HCT116 (cell line): Measurements from ENCODE around the gene CIROP. TPM values are rescaled to one million over a fixed set of nuclear protein-coding genes. Genes with fewer than 3 reads are reported as not detected.

Experiments
- ATAC-seq: fragments of 200-7000 bp; cut with Tn5 transposase; 2 replicates; pipeline ENCODE4 v1.9.1; 2020; ENCODE audit warnings: mild to moderate bottlenecking, moderate library complexity
- BruUV-seq: library from RNA; stranded (reverse); fragments of 400-500 nt; replicated peaks from 2 replicates; lab custom pipeline; 2021; lab: Mats Ljungman, UMichigan
- CTCF ChIA-PET: fragments of 300-600 bp; sonication (Branson Sonifier 250); formaldehyde crosslinking; loops from one replicate; lab custom pipeline; 2021; ENCODE audit warnings: antibody characterized with exemption; lab: Charles Lee
- POLR2A ChIA-PET: fragments of 300-600, 350-600 bp; sonication (Branson Sonifier 250); formaldehyde crosslinking; loops from one replicate; lab custom pipeline; 2021; ENCODE audit warnings: antibody characterized with exemption; lab: Charles Lee
- RAD21 ChIA-PET, 2 experiments: fragments of 300-600 bp; sonication (Branson Sonifier 250); formaldehyde crosslinking; loops; one replicate each; lab custom pipeline; 2023; ENCODE audit warnings: low total read pairs in 2 of 2; ENCODE audit not compliant: uncharacterized antibody in 2 of 2, unreplicated experiment in 2 of 2, low non-redundant PET in 1 of 2; lab: Charles Lee
- DNase-seq: peaks from one replicate; pipeline ENCODE4 v3.0.0-alpha.2; 2010; ENCODE audit warnings: low read depth, low spot score
- H2AFZ ChIP-seq: fragments of 200-600 bp; shearing (Covaris generic), sonication (generic); 2 replicates; pipeline ENCODE4 v1.6.1; 2017; ENCODE audit warnings: low read depth, mixed run types, mixed read lengths, antibody characterized with exemption, low read length; ENCODE audit not compliant: poor library complexity, severe bottlenecking
- H3K27ac ChIP-seq: 2 replicates; pipeline ENCODE4 v1.5.1; 2012; ENCODE audit warnings: low read depth, low read length
- H3K27me3 ChIP-seq: fragments of 200-600 bp; sonication (generic); 2 replicates; pipeline ENCODE4 v1.6.1; 2016; ENCODE audit warnings: mixed run types, low read length, mixed read lengths; ENCODE audit not compliant: insufficient read depth
- H3K36me3 ChIP-seq, 2 experiments: fragments of 200-500 bp in 1 of 2; fragments of 200-600 bp in 1 of 2; sonication (Bioruptor generic) in 1 of 2; sonication (generic) in 1 of 2; 2 replicates each; pipeline versions ENCODE4 v1.5.1 to v1.6.1; 2014 to 2016; ENCODE audit warnings: low read length in 2 of 2, inconsistent platforms in 1 of 2, mixed read lengths in 1 of 2, mixed run types in 1 of 2; ENCODE audit not compliant: insufficient read depth in 2 of 2, control insufficient read depth in 1 of 2
- H3K4me1 ChIP-seq, 2 experiments: fragments of 200-600 bp in 1 of 2; sonication (generic) in 1 of 2; 2 replicates each; pipeline versions ENCODE4 v1.5.1 to v1.6.1; 2012 to 2017; ENCODE audit warnings: low read length in 2 of 2, inconsistent platforms in 1 of 2, mild to moderate bottlenecking in 1 of 2, mixed read lengths in 1 of 2, mixed run types in 1 of 2, moderate library complexity in 1 of 2; ENCODE audit not compliant: insufficient read depth in 2 of 2, control insufficient read depth in 1 of 2
- H3K4me2 ChIP-seq: fragments of 200-600 bp; sonication (generic); 2 replicates; pipeline ENCODE4 v1.6.1; 2017; ENCODE audit warnings: mixed run types, low read length, mixed read lengths
- H3K4me3 ChIP-seq, 2 experiments: fragments of 200-600 bp in 1 of 2; sonication (generic) in 1 of 2; replicated peaks in 1 of 2; 2 replicates each; pipeline ENCODE4 v1.5.1; 2011 to 2016; ENCODE audit warnings: low read length in 2 of 2, control low read depth in 1 of 2, low read depth in 1 of 2, mild to moderate bottlenecking in 1 of 2, mixed read lengths in 1 of 2, mixed run types in 1 of 2
- H3K79me2 ChIP-seq: fragments of 200-600 bp; sonication (generic); 2 replicates; pipeline ENCODE4 v1.6.1; 2017; ENCODE audit warnings: mild to moderate bottlenecking, mixed run types, low read length, moderate library complexity, mixed read lengths; ENCODE audit not compliant: insufficient read depth
- H3K9ac ChIP-seq: fragments of 200-600 bp; sonication (generic); 2 replicates; pipeline ENCODE4 v1.6.1; 2016; ENCODE audit warnings: low read length, mixed read lengths
- H3K9me2 ChIP-seq: fragments of 200-600 bp; sonication (generic), shearing (Covaris generic); 2 replicates; pipeline ENCODE4 v1.6.1; 2017; ENCODE audit warnings: mixed run types, mild to moderate bottlenecking, moderate library complexity; ENCODE audit not compliant: insufficient read depth
- H3K9me3 ChIP-seq, 2 experiments: fragments of 200-500 bp in 1 of 2; fragments of 200-600 bp in 1 of 2; sonication (Bioruptor generic) in 1 of 2; sonication (generic) in 1 of 2; 2 replicates each; pipeline ENCODE4 v1.6.1; 2014 to 2017; ENCODE audit warnings: low read length in 2 of 2, mixed read lengths in 2 of 2, inconsistent platforms in 1 of 2, low read depth in 1 of 2, mild to moderate bottlenecking in 1 of 2, mixed run types in 1 of 2, moderate library complexity in 1 of 2; ENCODE audit not compliant: control insufficient read depth in 1 of 2, insufficient read depth in 1 of 2
- H4K20me1 ChIP-seq: fragments of 200-600 bp; sonication (generic), shearing (Covaris generic); 2 replicates; pipeline ENCODE4 v1.6.1; 2017; ENCODE audit warnings: mixed run types, mild to moderate bottlenecking, moderate library complexity; ENCODE audit not compliant: insufficient read depth
- ATF3 ChIP-seq: IDR thresholded peaks from 2 replicates; pipeline ENCODE4 v1.6.1; 2012
- CEBPB ChIP-seq: IDR thresholded peaks from 2 replicates; pipeline ENCODE4 v1.6.1; 2012; ENCODE audit warnings: low read depth
- EGR1 ChIP-seq: IDR thresholded peaks from 2 replicates; pipeline ENCODE4 v1.6.1; 2012; ENCODE audit warnings: low read depth
- EZH2 ChIP-seq: fragments of 200-600 bp; sonication (generic); IDR thresholded peaks from 2 replicates; pipeline ENCODE4 v1.6.1; 2017; ENCODE audit warnings: antibody characterized with exemption, mixed run types
- EZH2phosphoT487 ChIP-seq: fragments of 200-600 bp; IDR thresholded peaks from 2 replicates; pipeline ENCODE4 v1.6.1; 2018; ENCODE audit warnings: antibody characterized with exemption, borderline replicate concordance
- JUND ChIP-seq: IDR thresholded peaks from 2 replicates; pipeline ENCODE4 v1.6.1; 2012
- POLR2A ChIP-seq: IDR thresholded peaks from 2 replicates; pipeline ENCODE4 v1.7.0; 2011; ENCODE audit warnings: borderline replicate concordance; ENCODE audit not compliant: insufficient read depth, insufficient read length; ENCODE audit errors: extremely low read depth
- POLR2AphosphoS5 ChIP-seq: IDR thresholded peaks from 2 replicates; pipeline ENCODE4 v1.6.1; 2011; ENCODE audit warnings: mild to moderate bottlenecking, low read depth, low read length, moderate library complexity
- RAD21 ChIP-seq: IDR thresholded peaks from 2 replicates; pipeline ENCODE4 v1.6.1; 2012; ENCODE audit warnings: low read depth, mild to moderate bottlenecking
- SIN3A ChIP-seq: IDR thresholded peaks from 2 replicates; pipeline ENCODE4 v1.6.1; 2012; ENCODE audit warnings: low read depth
- SRF ChIP-seq: IDR thresholded peaks from 2 replicates; pipeline ENCODE4 v1.6.1; 2012; ENCODE audit warnings: low read depth
- YY1 ChIP-seq: IDR thresholded peaks from 2 replicates; pipeline ENCODE4 v1.6.1; 2011; ENCODE audit warnings: low read length, low read depth, moderate library complexity, mild to moderate bottlenecking; ENCODE audit not compliant: insufficient replicate concordance; ENCODE audit errors: extremely low read depth
- ZFX ChIP-seq: fragments of 450-650 bp; IDR thresholded peaks from 2 replicates; pipeline ENCODE4 v1.6.1; 2017
- ZNF274 ChIP-seq: fragments of 200-500 bp; sonication (Bioruptor generic); IDR thresholded peaks from 2 replicates; pipeline ENCODE4 v1.6.1; 2014; ENCODE audit warnings: mild to moderate bottlenecking, low read depth, low read length, inconsistent platforms
- intact Hi-C: fragments of 100-400 bp; cut with micrococcal nuclease; formaldehyde crosslinking; loops from 2 replicates; pipeline ENCODE4 v1.10.0; 2022
- total RNA-seq: library from RNA; stranded (reverse); gene quantifications from one replicate; pipeline ENCODE4 v1.2.1, GENCODE V29; 2021; ENCODE audit not compliant: unreplicated experiment
- TF ChIP-seq, protein P1 (sequence below): IDR thresholded peaks from 2 replicates; pipeline ENCODE4 v1.6.1; 2012
- TF ChIP-seq, protein P2 (sequence below): IDR thresholded peaks from 2 replicates; pipeline ENCODE4 v1.6.1; 2011; ENCODE audit warnings: mild to moderate bottlenecking, low read length, moderate library complexity; ENCODE audit not compliant: insufficient replicate concordance; ENCODE audit errors: extremely low read depth
- TF ChIP-seq, protein P3 (sequence below): IDR thresholded peaks from 2 replicates; pipeline ENCODE4 v1.6.1; 2012; ENCODE audit warnings: low read depth

The CIROP gene
- total RNA-seq, 1 experiment from 2014 or later: not detected

GRCh38 chr14:23078692-23079116 lies 26.1 kb downstream of the CIROP start (continued):
- TF ChIP-seq EGR1 (no peak), EZH2phosphoT487 (no peak), JUND (peak; percentile 61), POLR2AphosphoS5 (0 out of 2 replicates have a peak, but pooled peaks have one; percentile 23), RAD21 (no peak), EZH2 (no peak), ZFX (no peak), SIN3A (no peak), YY1 (no peak)
- TF ChIP-seq, protein P1, sequence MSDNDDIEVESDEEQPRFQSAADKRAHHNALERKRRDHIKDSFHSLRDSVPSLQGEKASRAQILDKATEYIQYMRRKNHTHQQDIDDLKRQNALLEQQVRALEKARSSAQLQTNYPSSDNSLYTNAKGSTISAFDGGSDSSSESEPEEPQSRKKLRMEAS: 0 out of 2 replicates have a peak, but pooled peaks have one; percentile 25
- TF ChIP-seq, protein P2, sequence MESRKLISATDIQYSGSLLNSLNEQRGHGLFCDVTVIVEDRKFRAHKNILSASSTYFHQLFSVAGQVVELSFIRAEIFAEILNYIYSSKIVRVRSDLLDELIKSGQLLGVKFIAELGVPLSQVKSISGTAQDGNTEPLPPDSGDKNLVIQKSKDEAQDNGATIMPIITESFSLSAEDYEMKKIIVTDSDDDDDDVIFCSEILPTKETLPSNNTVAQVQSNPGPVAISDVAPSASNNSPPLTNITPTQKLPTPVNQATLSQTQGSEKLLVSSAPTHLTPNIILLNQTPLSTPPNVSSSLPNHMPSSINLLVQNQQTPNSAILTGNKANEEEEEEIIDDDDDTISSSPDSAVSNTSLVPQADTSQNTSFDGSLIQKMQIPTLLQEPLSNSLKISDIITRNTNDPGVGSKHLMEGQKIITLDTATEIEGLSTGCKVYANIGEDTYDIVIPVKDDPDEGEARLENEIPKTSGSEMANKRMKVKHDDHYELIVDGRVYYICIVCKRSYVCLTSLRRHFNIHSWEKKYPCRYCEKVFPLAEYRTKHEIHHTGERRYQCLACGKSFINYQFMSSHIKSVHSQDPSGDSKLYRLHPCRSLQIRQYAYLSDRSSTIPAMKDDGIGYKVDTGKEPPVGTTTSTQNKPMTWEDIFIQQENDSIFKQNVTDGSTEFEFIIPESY: no peak

DNA sequence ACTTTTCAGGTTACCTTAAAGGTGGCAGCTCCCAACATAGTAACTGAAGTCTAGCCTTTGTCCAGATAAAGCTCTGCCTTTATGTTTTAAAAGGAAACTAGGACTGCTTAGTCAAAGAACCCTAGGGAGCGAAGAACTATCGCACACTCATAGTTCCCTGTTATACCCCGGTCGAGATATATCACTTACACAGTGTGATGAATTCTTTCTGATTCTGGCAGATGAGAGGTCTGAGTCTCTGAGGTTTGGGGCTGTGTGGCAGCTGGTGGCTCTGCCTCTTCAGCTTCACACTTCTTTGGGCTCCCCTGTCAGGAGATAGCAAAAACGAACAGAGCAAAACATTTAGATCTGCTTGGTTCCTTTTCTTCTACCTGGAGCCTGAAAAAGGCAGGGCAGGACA lies 26.8 kb downstream of the CIROP start:
- ATAC-seq (no peak), DNase-seq (no peak)
- ChIA-PET POLR2A (interaction anchor here (1.5 to 2.9 kb wide), 2 partner anchors 9 to 17 kb away, joined by 5 to 19 read pairs; partner anchors contain the start of genes ACIN1 and C14orf119), CTCF (interaction anchor here (1.1 to 3.6 kb wide), 10 partner anchors 9 to 302 kb away, joined by 3 to 51 read pairs (median 8); partner anchors contain the start of genes ACIN1 and C14orf119), RAD21 (no interaction called here)
- Histone ChIP-seq H3K9me3 (no peaks in the 10 kb centered on the region), H2AFZ (no peak overlapping the region), H3K4me1 (peaks cover 13 to 43% of the 10 kb centered on the region in 2 experiments), H3K27ac (peak overlapping the region; percentile 46; the same call in 1 of the 2 replicates), H3K9ac (no peak overlapping the region), H3K27me3 (no peaks in the 10 kb centered on the region), H3K4me3 (no peak overlapping the region), H3K4me2 (peak overlapping the region; percentile 45; the same call in 1 of the 2 replicates), H3K79me2 (peaks cover 21% of the 10 kb centered on the region; the same call in 1 of the 2 replicates), H3K9me2 (no peaks in the 10 kb centered on the region), H4K20me1 (no peaks in the 10 kb centered on the region), H3K36me3 (peaks cover 66 to 69% of the 10 kb centered on the region in 2 experiments)
- no TSS peak for BruUV-seq
- intact Hi-C loops: loop anchor here (1.0 kb wide), 1 partner anchor 109 kb away; no protein-coding TSS in a partner anchor
- no peak for TF ChIP-seq ZNF274
- TF ChIP-seq, protein P1: no peak
- no peak for TF ChIP-seq ATF3
- TF ChIP-seq SIN3A: no peak
- no peak for TF ChIP-seq CEBPB
- no peak for TF ChIP-seq SRF
- no peak for TF ChIP-seq EZH2phosphoT487
- TF ChIP-seq, protein P3, sequence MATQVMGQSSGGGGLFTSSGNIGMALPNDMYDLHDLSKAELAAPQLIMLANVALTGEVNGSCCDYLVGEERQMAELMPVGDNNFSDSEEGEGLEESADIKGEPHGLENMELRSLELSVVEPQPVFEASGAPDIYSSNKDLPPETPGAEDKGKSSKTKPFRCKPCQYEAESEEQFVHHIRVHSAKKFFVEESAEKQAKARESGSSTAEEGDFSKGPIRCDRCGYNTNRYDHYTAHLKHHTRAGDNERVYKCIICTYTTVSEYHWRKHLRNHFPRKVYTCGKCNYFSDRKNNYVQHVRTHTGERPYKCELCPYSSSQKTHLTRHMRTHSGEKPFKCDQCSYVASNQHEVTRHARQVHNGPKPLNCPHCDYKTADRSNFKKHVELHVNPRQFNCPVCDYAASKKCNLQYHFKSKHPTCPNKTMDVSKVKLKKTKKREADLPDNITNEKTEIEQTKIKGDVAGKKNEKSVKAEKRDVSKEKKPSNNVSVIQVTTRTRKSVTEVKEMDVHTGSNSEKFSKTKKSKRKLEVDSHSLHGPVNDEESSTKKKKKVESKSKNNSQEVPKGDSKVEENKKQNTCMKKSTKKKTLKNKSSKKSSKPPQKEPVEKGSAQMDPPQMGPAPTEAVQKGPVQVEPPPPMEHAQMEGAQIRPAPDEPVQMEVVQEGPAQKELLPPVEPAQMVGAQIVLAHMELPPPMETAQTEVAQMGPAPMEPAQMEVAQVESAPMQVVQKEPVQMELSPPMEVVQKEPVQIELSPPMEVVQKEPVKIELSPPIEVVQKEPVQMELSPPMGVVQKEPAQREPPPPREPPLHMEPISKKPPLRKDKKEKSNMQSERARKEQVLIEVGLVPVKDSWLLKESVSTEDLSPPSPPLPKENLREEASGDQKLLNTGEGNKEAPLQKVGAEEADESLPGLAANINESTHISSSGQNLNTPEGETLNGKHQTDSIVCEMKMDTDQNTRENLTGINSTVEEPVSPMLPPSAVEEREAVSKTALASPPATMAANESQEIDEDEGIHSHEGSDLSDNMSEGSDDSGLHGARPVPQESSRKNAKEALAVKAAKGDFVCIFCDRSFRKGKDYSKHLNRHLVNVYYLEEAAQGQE: no peak
- TF ChIP-seq EGR1: no peak
- TF ChIP-seq JUND: no peak
- no peak for TF ChIP-seq POLR2AphosphoS5
- no peak for TF ChIP-seq POLR2A
- no peak for TF ChIP-seq YY1
